ENCODE results near the gene TEX14. TPM values are rescaled to one million over a fixed set of nuclear protein-coding genes. Genes with fewer than 3 reads are reported as not detected.

The TEX14 gene
- total and polyA plus RNA-seq, 2 donors (not counting 3 experiments of a cell fraction or from before 2014, with no cell fraction given) = 0.10 TPM; not detected in 1

DNA sequence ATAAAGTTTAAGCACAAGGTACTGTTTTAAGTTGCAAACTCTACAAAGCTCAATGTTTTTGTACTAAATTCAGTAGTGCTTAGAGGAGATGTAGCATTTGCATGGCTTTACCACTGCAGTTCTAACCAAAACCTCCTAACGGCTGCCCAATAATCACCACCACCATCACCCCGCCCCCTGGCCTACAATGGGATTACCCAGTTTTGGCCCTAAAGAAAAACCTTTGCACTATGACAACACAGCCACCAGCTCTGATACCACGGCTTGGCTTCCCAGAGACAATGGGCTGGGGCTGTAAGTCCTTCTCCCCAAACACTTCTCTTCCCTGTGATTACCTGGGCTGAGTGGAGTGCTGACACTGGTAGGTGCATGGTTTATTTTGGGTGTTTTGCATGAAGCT lies 119.0 kb downstream of the TEX14 start:
- ChIA-PET POLR2A (no interaction called here), CTCF (interaction anchor here (0.8 to 1.1 kb wide), 3 partner anchors 15 to 25 kb away, joined by 3 to 4 read pairs (median 3); no protein-coding TSS in a partner anchor)
- Histone ChIP-seq H3K27me3 (ENCODE audit: control insufficient read depth in 2 of 2, insufficient read depth in 2 of 2, low read length in 2 of 2) (peaks cover 0 to 3% of the 10 kb centered on the region in 2 experiments), H3K4me1 (ENCODE audit: control insufficient read depth, extremely low read depth, insufficient read depth, low read length) (no peaks in the 10 kb centered on the region), H3K4me3 (replicated peaks in 1 of 3; ENCODE audit: insufficient read depth in 1 of 3, low read depth in 1 of 3, low read length in 3 of 3) (no peak overlapping the region), H3K9me1 (replicated peaks; ENCODE audit: control insufficient read depth, extremely low read depth, insufficient read depth, low read length) (no peaks in the 10 kb centered on the region), H2AFZ (ENCODE audit: low read depth, low read length) (no peak overlapping the region), H3K9ac (replicated peaks; ENCODE audit: extremely low read depth, insufficient read depth, low read length) (no peak overlapping the region), H3K27ac (ENCODE audit: insufficient read depth, low read depth, low read length) (no peak overlapping the region), H3K9me3 (replicated peaks; ENCODE audit: control insufficient read depth, insufficient read depth, low read length) (no peaks in the 10 kb centered on the region), H3K4me2 (ENCODE audit: insufficient read depth, low read length) (no peak overlapping the region), H3K36me3 (ENCODE audit: control insufficient read depth in 2 of 2, extremely low read depth in 1 of 2, insufficient read depth in 2 of 2, low read length in 2 of 2) (no peaks in the 10 kb centered on the region), H3K79me2 (ENCODE audit: control insufficient read depth, insufficient read depth, low read length) (no peaks in the 10 kb centered on the region), H4K20me1 (replicated peaks; ENCODE audit: control insufficient read depth, extremely low read depth, insufficient read depth, low read length) (no peaks in the 10 kb centered on the region)
- intact Hi-C loops (cut with micrococcal nuclease) = no loop called here
- FAIRE-seq (no peak), DNase-seq (ENCODE audit: low read depth, low spot score) (no peak)
- BruUV-seq (replicated peaks) = no TSS peak
- dilution Hi-C loops (cut with MboI; ENCODE audit: extremely low pct_ligation_motif_present, low sequenced_read_pairs) = no loop called here
- TF ChIP-seq JUN (IDR thresholded peaks at IDR 0.05; ENCODE audit: borderline replicate concordance, insufficient read depth, insufficient read length, low read depth) (no peak), MAX (IDR thresholded peaks at IDR 0.05; ENCODE audit: insufficient read depth, insufficient read length) (no peak), GATA2 (IDR thresholded peaks at IDR 0.05; ENCODE audit: insufficient read depth, insufficient read length, low read depth, low read length) (no peak), POLR2AphosphoS5 (IDR thresholded peaks at IDR 0.05; ENCODE audit: insufficient read depth, low read depth, low read length) (no peak), POLR2A (IDR thresholded peaks at IDR 0.05; ENCODE audit: low read depth, low read length) (no peak), FOS (IDR thresholded peaks at IDR 0.05; ENCODE audit: borderline replicate concordance, insufficient read depth, low read length) (no peak), MYC (IDR thresholded peaks at IDR 0.05; ENCODE audit: low read depth, low read length) (no peak), EZH2 (IDR thresholded peaks at IDR 0.05; ENCODE audit: borderline replicate concordance, low read depth, low read length, severe bottlenecking) (no peak)
- TF ChIP-seq, protein P1, sequence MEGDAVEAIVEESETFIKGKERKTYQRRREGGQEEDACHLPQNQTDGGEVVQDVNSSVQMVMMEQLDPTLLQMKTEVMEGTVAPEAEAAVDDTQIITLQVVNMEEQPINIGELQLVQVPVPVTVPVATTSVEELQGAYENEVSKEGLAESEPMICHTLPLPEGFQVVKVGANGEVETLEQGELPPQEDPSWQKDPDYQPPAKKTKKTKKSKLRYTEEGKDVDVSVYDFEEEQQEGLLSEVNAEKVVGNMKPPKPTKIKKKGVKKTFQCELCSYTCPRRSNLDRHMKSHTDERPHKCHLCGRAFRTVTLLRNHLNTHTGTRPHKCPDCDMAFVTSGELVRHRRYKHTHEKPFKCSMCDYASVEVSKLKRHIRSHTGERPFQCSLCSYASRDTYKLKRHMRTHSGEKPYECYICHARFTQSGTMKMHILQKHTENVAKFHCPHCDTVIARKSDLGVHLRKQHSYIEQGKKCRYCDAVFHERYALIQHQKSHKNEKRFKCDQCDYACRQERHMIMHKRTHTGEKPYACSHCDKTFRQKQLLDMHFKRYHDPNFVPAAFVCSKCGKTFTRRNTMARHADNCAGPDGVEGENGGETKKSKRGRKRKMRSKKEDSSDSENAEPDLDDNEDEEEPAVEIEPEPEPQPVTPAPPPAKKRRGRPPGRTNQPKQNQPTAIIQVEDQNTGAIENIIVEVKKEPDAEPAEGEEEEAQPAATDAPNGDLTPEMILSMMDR (IDR thresholded peaks at IDR 0.05; ENCODE audit: extremely low read depth in 1 of 2, insufficient read depth in 1 of 2, low read depth in 1 of 2, low read length in 2 of 2) = no peak

All from endothelial cell of umbilical vein (primary cell).